22Rv1 (cell line): ENCODE results near the gene NTN4.

Experiments
- CTCF ChIP-seq: fragments of 450-650 bp; IDR thresholded peaks from 2 replicates; pipeline ENCODE4 v1.5.1; 2017; ENCODE audit warnings: mild to moderate bottlenecking
- ZFX ChIP-seq: fragments of 450-650 bp; IDR thresholded peaks from 2 replicates; pipeline ENCODE4 v1.6.1; 2017; ENCODE audit warnings: antibody characterized with exemption, borderline replicate concordance

- TF ChIP-seq CTCF (no peak), ZFX (no peak)
These were observed 73.1 kb downstream of the NTN4 start for GRCh38 chr12:95717316-95717928.
